Endothelial cell of umbilical vein (primary cell): ENCODE measurements around the gene MYADM.

Experiments used
- GATA2 ChIP-seq: IDR thresholded peaks from 2 replicates; pipeline ENCODE4 v1.7.0; 2011; ENCODE audit warnings: low read depth, mild to moderate bottlenecking, moderate library complexity, mixed read lengths, low read length; ENCODE audit not compliant: insufficient read length, insufficient read depth
- MYC ChIP-seq: IDR thresholded peaks from one replicate; pipeline ENCODE4 v1.6.1; 2011; ENCODE audit warnings: mild to moderate bottlenecking, low read depth, low read length
- POLR2A ChIP-seq: IDR thresholded peaks from 2 replicates; pipeline ENCODE4 v1.6.1; 2012; ENCODE audit warnings: low read depth, mild to moderate bottlenecking, control low read depth, low read length
- POLR2AphosphoS5 ChIP-seq: IDR thresholded peaks from 2 replicates; pipeline ENCODE4 v1.6.1; 2012; ENCODE audit warnings: low read depth, mild to moderate bottlenecking, control low read depth, low read length, moderate library complexity; ENCODE audit not compliant: insufficient read depth
- TF ChIP-seq, protein P1 (sequence below), 2 donors: IDR thresholded peaks; 1 replicate in 1 of 2; 2 replicates in 1 of 2; pipeline ENCODE4 v1.5.1; 2011; ENCODE audit warnings: low read length in 2 of 2, mild to moderate bottlenecking in 2 of 2, moderate library complexity in 2 of 2, control low read depth in 1 of 2, inconsistent platforms in 1 of 2, low read depth in 1 of 2; ENCODE audit not compliant: insufficient read depth in 1 of 2; ENCODE audit errors: extremely low read depth in 1 of 2

DNA sequence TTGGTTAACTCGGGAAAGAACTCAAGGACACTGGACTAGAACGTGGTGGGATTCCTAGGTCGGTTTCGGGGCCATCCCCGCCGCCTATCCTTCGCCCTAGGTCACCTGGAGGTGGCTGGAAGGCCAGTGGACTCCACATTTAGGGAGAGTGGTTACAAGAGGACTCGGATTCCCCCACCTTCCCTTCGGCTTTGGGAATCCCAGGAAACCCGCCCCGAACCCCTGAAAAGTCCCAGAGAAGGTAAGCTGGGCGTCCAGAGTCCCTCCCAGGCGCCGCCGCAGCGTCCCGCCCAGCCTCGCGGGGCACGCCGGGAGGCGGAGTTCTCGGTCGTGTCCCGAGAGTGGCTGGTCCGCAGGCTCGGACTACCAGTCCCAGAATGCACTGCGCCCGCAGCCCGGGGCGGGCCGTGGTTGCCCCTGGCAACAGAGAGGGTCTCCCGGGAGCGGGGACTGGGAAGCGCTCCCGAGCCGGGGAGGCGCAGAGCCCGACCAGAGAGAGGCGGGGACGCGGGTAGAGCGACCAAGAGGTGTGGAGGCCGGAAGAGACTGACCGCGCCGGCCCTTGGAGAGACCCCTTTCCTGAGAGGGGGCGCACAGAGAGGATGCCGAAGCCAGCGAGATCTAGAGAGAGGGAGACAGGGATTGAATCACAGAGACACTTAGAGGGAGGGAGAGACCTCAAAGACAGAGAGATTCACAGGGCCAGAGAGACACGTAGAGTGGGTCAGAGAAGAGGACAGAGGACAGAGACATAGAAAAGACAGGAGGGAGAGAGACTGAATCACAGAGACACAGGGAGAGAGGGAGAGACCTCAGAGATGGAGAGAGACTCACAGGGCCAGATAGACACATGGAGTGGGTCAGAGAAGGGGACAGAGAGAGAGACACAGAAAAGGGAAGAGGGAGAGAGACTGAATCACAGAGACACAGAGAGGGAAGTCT is 11.7 kb downstream of the MYADM start:
- TF ChIP-seq GATA2 (no peak), POLR2AphosphoS5 (peak; percentile 32), MYC (no peak), POLR2A (peak; percentile 44)
- TF ChIP-seq, protein P1, sequence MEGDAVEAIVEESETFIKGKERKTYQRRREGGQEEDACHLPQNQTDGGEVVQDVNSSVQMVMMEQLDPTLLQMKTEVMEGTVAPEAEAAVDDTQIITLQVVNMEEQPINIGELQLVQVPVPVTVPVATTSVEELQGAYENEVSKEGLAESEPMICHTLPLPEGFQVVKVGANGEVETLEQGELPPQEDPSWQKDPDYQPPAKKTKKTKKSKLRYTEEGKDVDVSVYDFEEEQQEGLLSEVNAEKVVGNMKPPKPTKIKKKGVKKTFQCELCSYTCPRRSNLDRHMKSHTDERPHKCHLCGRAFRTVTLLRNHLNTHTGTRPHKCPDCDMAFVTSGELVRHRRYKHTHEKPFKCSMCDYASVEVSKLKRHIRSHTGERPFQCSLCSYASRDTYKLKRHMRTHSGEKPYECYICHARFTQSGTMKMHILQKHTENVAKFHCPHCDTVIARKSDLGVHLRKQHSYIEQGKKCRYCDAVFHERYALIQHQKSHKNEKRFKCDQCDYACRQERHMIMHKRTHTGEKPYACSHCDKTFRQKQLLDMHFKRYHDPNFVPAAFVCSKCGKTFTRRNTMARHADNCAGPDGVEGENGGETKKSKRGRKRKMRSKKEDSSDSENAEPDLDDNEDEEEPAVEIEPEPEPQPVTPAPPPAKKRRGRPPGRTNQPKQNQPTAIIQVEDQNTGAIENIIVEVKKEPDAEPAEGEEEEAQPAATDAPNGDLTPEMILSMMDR (IDR thresholded peaks at IDR 0.05; ENCODE audit: extremely low read depth in 1 of 2, insufficient read depth in 1 of 2, low read depth in 1 of 2, low read length in 2 of 2): no peak
